HEK293 (cell line): ENCODE data around the gene ATP13A3.
A peak's percentile ranks its signal among the peaks of the same experiment; 100 is the strongest.

Experiments used
- CTCF ChIA-PET: fragments of 350-600 bp; formaldehyde crosslinking; extraction: SDS; loops from one replicate; lab custom pipeline; 2021; ENCODE audit warnings: antibody characterized with exemption; lab: Yijun Ruan, JAX
- POLR2A ChIA-PET: fragments of 300-600 bp; formaldehyde crosslinking; extraction: SDS; loops from one replicate; lab custom pipeline; 2020; ENCODE audit warnings: antibody characterized with exemption, inconsistent platforms; lab: Yijun Ruan, JAX
- H3K27ac ChIP-seq: fragments of 200-500 bp; sonication (Bioruptor generic); 2 replicates; pipeline ENCODE4 v1.5.1; 2014; ENCODE audit warnings: low read depth, low read length, control low read depth, inconsistent platforms; ENCODE audit errors: extremely low read depth
- H3K36me3 ChIP-seq, 2 experiments: fragments of 200-500 bp in 1 of 2; sonication (Bioruptor generic) in 1 of 2; 1 replicate in 1 of 2; 2 replicates in 1 of 2; pipeline ENCODE4 v1.5.1; 2014 to 2017; ENCODE audit warnings: inconsistent platforms in 2 of 2, low read length in 2 of 2; ENCODE audit not compliant: control insufficient read depth in 2 of 2, insufficient read depth in 1 of 2
- H3K4me1 ChIP-seq: fragments of 200-500 bp; sonication (Bioruptor generic); 2 replicates; pipeline ENCODE4 v1.5.1; 2014; ENCODE audit warnings: mild to moderate bottlenecking, low read length, inconsistent platforms; ENCODE audit not compliant: control insufficient read depth, insufficient read depth
- H3K4me3 ChIP-seq: 2 replicates; pipeline ENCODE4 v1.5.1; 2011; ENCODE audit warnings: low read depth, mild to moderate bottlenecking, control low read depth, low read length, moderate library complexity
- H3K9me3 ChIP-seq: fragments of 200-500 bp; sonication (Bioruptor generic); 2 replicates; pipeline ENCODE4 v1.5.1; 2014; ENCODE audit warnings: low read depth, low read length, inconsistent platforms; ENCODE audit not compliant: control insufficient read depth, insufficient read depth
- BCL11B ChIP-seq: fragments of 450-650 bp; formaldehyde crosslinking; IDR thresholded peaks from 2 replicates; pipeline ENCODE4 v1.5.1; 2016; ENCODE audit warnings: low read depth, missing biosample characterization, missing genetic modification characterization
- PRDM1 ChIP-seq: fragments of 450-650 bp; formaldehyde crosslinking; IDR thresholded peaks from 2 replicates; pipeline ENCODE4; 2016; ENCODE audit warnings: missing biosample characterization, missing genetic modification characterization
- PRDM10 ChIP-seq: fragments of 450-650 bp; formaldehyde crosslinking; IDR thresholded peaks from 2 replicates; pipeline ENCODE4 v1.5.1; 2016; ENCODE audit warnings: missing biosample characterization, missing genetic modification characterization
- PRDM6 ChIP-seq: fragments of 450-650 bp; formaldehyde crosslinking; IDR thresholded peaks from 2 replicates; pipeline ENCODE4 v1.5.1; 2017; ENCODE audit warnings: missing biosample characterization, missing genetic modification characterization
- ZEB2 ChIP-seq: fragments of 450-650 bp; formaldehyde crosslinking; IDR thresholded peaks from 2 replicates; pipeline ENCODE4 v1.5.1; 2016; ENCODE audit warnings: missing biosample characterization, missing genetic modification characterization
- ZNF362 ChIP-seq: fragments of 450-650 bp; formaldehyde crosslinking; IDR thresholded peaks from 2 replicates; pipeline ENCODE4 v1.5.1; 2016; ENCODE audit warnings: missing biosample characterization, missing genetic modification characterization
- ZNF560 ChIP-seq: fragments of 450-650 bp; formaldehyde crosslinking; IDR thresholded peaks from 2 replicates; pipeline ENCODE4 v1.5.1; 2017; ENCODE audit warnings: missing biosample characterization, missing genetic modification characterization, borderline replicate concordance
- ZNF670 ChIP-seq: fragments of 450-650 bp; formaldehyde crosslinking; IDR thresholded peaks from 2 replicates; pipeline ENCODE4 v1.5.1; 2016; ENCODE audit warnings: missing biosample characterization, missing genetic modification characterization, low read depth
- ZNF677 ChIP-seq: fragments of 450-650 bp; IDR thresholded peaks from 2 replicates; pipeline ENCODE4 v1.5.0; 2018; ENCODE audit warnings: missing biosample characterization, mild to moderate bottlenecking, missing genetic modification characterization, moderate library complexity

ATP13A3 gene

GRCh38 chr3:194468086-194468485 lies 18.7 kb downstream of the ATP13A3 start:
- Histone ChIP-seq H3K27ac (no peak overlapping the region), H3K9me3 (no peaks in the 10 kb centered on the region), H3K4me1 (peaks cover 11% of the 10 kb centered on the region; the same call in 1 of the 2 replicates), H3K4me3 (no peak overlapping the region)
- ChIA-PET POLR2A (no interaction called here), CTCF (interaction anchor here (0.6 kb wide), 1 partner anchor 153 kb away, joined by 3 read pairs; no protein-coding TSS in a partner anchor)
- TF ChIP-seq PRDM10 (tag by site-specific recombination) (no peak), PRDM1 (tag by site-specific recombination) (no peak), ZNF362 (0 out of 2 replicates have a peak, but pooled peaks have one; percentile 12), ZNF670 (no peak), BCL11B (tag by site-specific recombination) (no peak), ZNF677 (tag by site-specific recombination) (no peak)
- TF ChIP-seq, all 188 proteins: peak for 1
- H3K36me3 ChIP-seq = no peaks in the 10 kb centered on the region

- no peak for TF ChIP-seq ZNF560 (tag by site-specific recombination)
- Histone ChIP-seq H3K36me3 (no peaks in the 10 kb centered on the region), H3K4me1 (peaks cover 11% of the 10 kb centered on the region; the same call in 1 of the 2 replicates), H3K4me3 (no peak overlapping the region), H3K27ac (no peak overlapping the region), H3K9me3 (no peaks in the 10 kb centered on the region)
- CTCF ChIA-PET = interaction anchor here (0.6 kb wide), 1 partner anchor 928 kb away, joined by 5 read pairs; no protein-coding TSS in a partner anchor
- POLR2A ChIA-PET = no interaction called here
These were observed 19.9 kb downstream of the ATP13A3 start for GRCh38 chr3:194466761-194467356.

- ChIA-PET POLR2A (no interaction called here), CTCF (interaction anchor here (0.6 to 0.8 kb wide), 2 partner anchors 142 to 929 kb away, joined by 3 to 5 read pairs; no protein-coding TSS in a partner anchor)
- Histone ChIP-seq H3K36me3 (no peaks in the 10 kb centered on the region), H3K4me1 (peaks cover 11% of the 10 kb centered on the region; the same call in 1 of the 2 replicates)
- TF ChIP-seq ZEB2 (tag by site-specific recombination) (no peak), PRDM6 (tag by site-specific recombination) (peak; percentile 58)
- TF ChIP-seq, all 188 proteins: peak for 1
- Histone ChIP-seq H3K27ac (no peak overlapping the region), H3K9me3 (no peaks in the 10 kb centered on the region), H3K4me3 (no peak overlapping the region)
These were observed 20.8 kb downstream of the ATP13A3 start for GRCh38 chr3:194465920-194466570.
